IPS DF 6.9 (cell line): ENCODE results near the gene PRDM2.
"Not testable (repeated sequence)": the region's sequence is repeated elsewhere in the genome, so short reads cannot be mapped to it uniquely, and the experiment has no call there.

Experiments used
- DNase-seq: peaks from one replicate; pipeline ENCODE4 v3.0.0-alpha.2; 2013; ENCODE audit warnings: low read depth, low spot score
- H3K27ac ChIP-seq: one replicate; pipeline ENCODE4 v1.5.1; 2013; ENCODE audit warnings: low read length, control low read depth
- H3K27me3 ChIP-seq: 2 replicates; pipeline ENCODE4 v1.6.1; 2013; ENCODE audit warnings: mild to moderate bottlenecking, low read length; ENCODE audit not compliant: control insufficient read depth, insufficient read depth
- H3K36me3 ChIP-seq: 2 replicates; pipeline ENCODE4 v1.6.1; 2013; ENCODE audit warnings: low read length; ENCODE audit not compliant: control insufficient read depth, insufficient read depth
- H3K4me1 ChIP-seq: 2 replicates; pipeline ENCODE4 v1.6.1; 2013; ENCODE audit warnings: low read length; ENCODE audit not compliant: control insufficient read depth, insufficient read depth
- H3K4me3 ChIP-seq: 2 replicates; pipeline ENCODE4 v1.5.1; 2013; ENCODE audit warnings: mild to moderate bottlenecking, low read length
- H3K9me3 ChIP-seq: 2 replicates; pipeline ENCODE4 v1.6.1; 2013; ENCODE audit warnings: low read length, inconsistent platforms; ENCODE audit not compliant: control insufficient read depth, insufficient read depth
- WGBS: extraction: QIAGEN DNeasy Blood & Tissue Kit; methylation state at CpG from one replicate; pipeline ENCODE4 v1.1.7; 2013; ENCODE audit warnings: mixed read lengths, missing lambda C conversion rate; ENCODE audit not compliant: insufficient read length, insufficient coverage; 5-methylcytosine and 5-hydroxymethylcytosine counted together

The PRDM2 gene

DNA sequence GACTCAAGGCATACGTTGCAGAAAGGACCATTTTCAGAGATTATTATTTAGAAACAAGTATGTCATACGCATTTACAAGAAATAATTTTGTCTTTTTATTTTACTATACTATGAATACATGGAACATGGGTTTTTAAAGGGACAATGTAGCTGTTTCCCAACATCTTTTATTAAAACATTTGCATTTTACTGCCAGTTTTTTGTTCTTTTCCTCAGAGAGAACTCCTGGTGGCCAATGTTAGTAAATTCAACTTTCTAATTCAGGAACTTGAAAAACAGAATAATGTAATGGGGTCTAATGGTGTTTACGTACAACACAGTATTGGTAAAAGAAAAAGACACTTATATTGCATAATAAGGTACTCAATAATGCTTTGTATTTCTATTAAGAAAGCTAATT, 14.9 kb downstream of the PRDM2 start:
- Histone ChIP-seq H3K4me3 (no peak overlapping the region), H3K4me1 (no peaks in the 10 kb centered on the region), H3K27ac (no peak overlapping the region), H3K9me3 (no peaks in the 10 kb centered on the region), H3K27me3 (no peaks in the 10 kb centered on the region), H3K36me3 (no peaks in the 10 kb centered on the region)
- no peak for DNase-seq
- WGBS = no CpG with 5 or more reads among the region's 3 CpGs

- H3K4me3 ChIP-seq, DNase-seq, H3K27ac ChIP-seq, H3K4me1 ChIP-seq, H3K36me3 ChIP-seq, H3K9me3 ChIP-seq, H3K27me3 ChIP-seq: not testable (repeated sequence)
- WGBS = 100% methylated on average over 1 of the region's 9 CpGs
Measured at GRCh38 chr1:13715616-13716287, 15.8 kb downstream of the PRDM2 start.

DNA sequence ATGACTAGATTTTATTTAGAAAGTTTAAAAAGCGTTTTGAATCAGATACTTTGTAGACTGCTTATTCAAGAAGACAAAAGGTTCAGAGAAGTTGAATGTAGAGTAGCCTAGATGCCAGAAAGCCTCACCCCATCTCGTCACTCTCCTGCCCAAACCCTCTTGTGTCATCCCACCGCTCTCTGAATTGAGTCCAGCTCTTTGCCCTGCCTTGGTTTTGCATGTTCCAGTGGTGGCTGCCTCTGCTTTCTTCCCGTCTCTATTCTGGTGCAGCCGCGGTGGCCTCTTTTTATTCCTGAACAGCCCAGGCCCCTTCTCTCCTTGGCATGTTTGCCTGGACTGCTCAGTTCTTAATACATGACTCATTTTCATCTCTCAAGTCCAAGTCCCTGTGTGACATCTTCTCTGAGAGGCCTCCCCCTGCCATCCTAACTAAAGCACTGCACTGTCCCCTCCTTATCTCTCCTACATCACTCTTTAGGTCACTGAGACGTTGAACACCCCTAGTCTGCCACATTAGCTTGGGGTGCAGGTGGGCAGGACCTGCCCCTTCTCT, 22.9 kb downstream of the PRDM2 start:
- H3K27ac ChIP-seq = no peak overlapping the region
- no peaks in the 10 kb centered on the region for H3K36me3 ChIP-seq
- no peak overlapping the region for H3K4me3 ChIP-seq
- H3K27me3 ChIP-seq = peaks cover 27% of the 10 kb centered on the region
- WGBS = no CpG with 5 or more reads among the region's 7 CpGs
- DNase-seq = no peak
- no peaks in the 10 kb centered on the region for H3K9me3 ChIP-seq
- no peaks in the 10 kb centered on the region for H3K4me1 ChIP-seq

- H3K4me3 ChIP-seq = no peak overlapping the region
- H3K4me1 ChIP-seq = no peaks in the 10 kb centered on the region
- H3K27ac ChIP-seq = no peak overlapping the region
- no peaks in the 10 kb centered on the region for H3K36me3 ChIP-seq
- no peak for DNase-seq
- WGBS = no CpG with 5 or more reads among the region's 4 CpGs
- no peaks in the 10 kb centered on the region for H3K9me3 ChIP-seq
- peaks cover 27% of the 10 kb centered on the region for H3K27me3 ChIP-seq
Measured at GRCh38 chr1:13723810-13724209, 23.8 kb downstream of the PRDM2 start.

DNA sequence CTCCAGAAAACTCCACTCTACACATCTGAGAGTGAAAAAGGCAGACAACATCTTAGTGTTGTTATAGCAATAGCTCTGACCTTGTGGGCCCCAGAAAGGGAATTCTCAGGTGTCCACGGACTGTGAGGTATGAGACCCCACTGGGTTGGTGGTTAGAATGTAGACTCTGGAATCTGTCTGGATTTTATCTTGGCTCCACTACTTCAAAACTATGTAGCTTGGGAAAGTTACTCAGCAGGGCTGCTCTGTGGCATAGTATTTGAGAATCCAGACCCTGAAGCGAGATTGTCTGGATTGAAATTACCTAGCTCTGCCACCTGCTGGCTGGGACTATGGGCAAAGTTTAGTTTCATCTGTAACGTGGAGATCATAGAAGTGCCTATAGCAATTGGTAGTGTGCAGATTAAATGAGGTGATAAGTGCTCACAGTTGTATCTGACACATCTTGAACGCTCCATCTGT, 25.8 kb downstream of the PRDM2 start:
- no peak for DNase-seq
- no peak overlapping the region for H3K4me3 ChIP-seq
- H3K9me3 ChIP-seq = no peaks in the 10 kb centered on the region
- no peaks in the 10 kb centered on the region for H3K4me1 ChIP-seq
- H3K27me3 ChIP-seq = peaks cover 27% of the 10 kb centered on the region
- no CpG with 5 or more reads among the region's 4 CpGs for WGBS
- no peaks in the 10 kb centered on the region for H3K36me3 ChIP-seq
- no peak overlapping the region for H3K27ac ChIP-seq

DNA sequence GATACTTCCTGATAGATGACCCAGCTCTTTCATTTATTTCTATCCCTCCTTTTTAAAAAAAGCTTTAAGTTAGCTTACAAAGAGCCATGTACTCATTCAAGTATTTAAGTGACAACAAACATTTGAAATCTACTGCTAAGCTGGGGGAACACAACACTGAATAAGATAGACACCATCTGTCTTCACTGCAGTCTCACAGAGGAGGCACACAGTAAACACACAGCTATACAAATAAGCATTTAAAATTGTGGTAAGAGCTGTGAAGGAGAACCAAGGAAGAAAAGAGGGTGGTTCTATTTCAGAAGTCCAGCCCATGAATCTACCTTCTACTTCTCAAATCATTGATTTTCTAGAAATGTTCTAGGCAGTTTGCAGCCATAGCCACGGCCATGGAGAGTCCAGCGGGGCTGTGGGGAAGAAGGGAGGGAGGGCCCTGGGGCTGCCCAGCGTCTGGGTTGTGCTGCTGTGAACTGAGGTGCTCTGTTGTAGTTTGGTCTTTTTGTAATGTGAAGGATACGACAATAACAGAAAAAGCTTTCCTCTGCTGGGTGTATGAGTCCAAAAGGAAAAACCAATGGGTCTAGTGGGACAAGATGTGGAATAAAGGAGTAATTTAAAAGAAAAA, 28.2 kb downstream of the PRDM2 start:
- DNase-seq = no peak
- no peak overlapping the region for H3K4me3 ChIP-seq

GRCh38 chr1:13730291-13730690, 30.3 kb downstream of the PRDM2 start:
- no peaks in the 10 kb centered on the region for H3K4me1 ChIP-seq
- H3K4me3 ChIP-seq = no peak overlapping the region
- no peak overlapping the region for H3K27ac ChIP-seq
- no CpG with 5 or more reads among the region's 1 CpG for WGBS
- H3K36me3 ChIP-seq = no peaks in the 10 kb centered on the region
- no peak for DNase-seq
- H3K9me3 ChIP-seq = no peaks in the 10 kb centered on the region
- peaks cover 3% of the 10 kb centered on the region; the same call in 1 of the 2 replicates for H3K27me3 ChIP-seq

More for the DNA sequence above, 28.2 kb downstream of the PRDM2 start:
- no CpG with 5 or more reads among the region's 4 CpGs for WGBS
- peaks cover 11% of the 10 kb centered on the region; the same call in 1 of the 2 replicates for H3K27me3 ChIP-seq
- no peaks in the 10 kb centered on the region for H3K36me3 ChIP-seq
- H3K9me3 ChIP-seq = no peaks in the 10 kb centered on the region
- H3K4me1 ChIP-seq = no peaks in the 10 kb centered on the region
- no peak overlapping the region for H3K27ac ChIP-seq

DNA sequence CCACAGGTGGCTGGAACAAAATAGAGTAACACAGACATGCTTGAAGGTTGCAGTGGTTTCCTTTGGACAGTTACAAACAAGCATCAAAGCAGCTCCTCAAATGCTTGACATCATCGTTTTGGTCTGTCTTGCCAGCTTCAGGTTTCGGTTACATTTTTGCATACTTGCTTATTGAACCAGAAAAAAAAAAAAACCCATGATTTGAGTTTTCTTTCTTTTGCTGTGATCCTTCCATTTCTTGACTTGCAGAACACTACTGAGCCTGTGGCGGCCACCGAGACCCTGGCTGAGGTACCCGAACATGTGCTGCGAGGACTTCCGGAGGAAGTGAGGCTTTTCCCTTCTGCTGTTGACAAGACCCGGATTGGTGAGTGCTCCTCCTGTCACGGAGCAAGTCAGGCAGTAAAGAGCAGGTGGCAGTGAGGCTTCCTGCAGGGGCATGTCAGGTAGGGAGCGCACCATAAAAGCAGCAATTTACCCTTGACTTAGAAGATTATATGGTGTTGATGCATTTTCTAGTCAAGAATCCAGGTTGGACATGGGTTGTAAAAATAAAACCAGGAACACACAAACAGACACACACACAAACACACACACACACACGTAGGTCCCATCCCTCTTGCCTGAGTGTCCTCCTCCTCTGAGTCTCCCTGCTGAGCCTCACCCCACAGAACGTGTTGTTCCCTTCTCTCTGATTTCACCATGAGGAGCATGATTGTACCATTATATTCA, 30.9 kb downstream of the PRDM2 start:
- H3K27ac ChIP-seq = no peak overlapping the region
- no peak overlapping the region for H3K4me3 ChIP-seq
- no peaks in the 10 kb centered on the region for H3K36me3 ChIP-seq
- no CpG with 5 or more reads among the region's 12 CpGs for WGBS
- no peak for DNase-seq
- no peaks in the 10 kb centered on the region for H3K4me1 ChIP-seq
- no peaks in the 10 kb centered on the region for H3K9me3 ChIP-seq
- no peaks in the 10 kb centered on the region; the same call in 1 of the 2 replicates for H3K27me3 ChIP-seq

DNA sequence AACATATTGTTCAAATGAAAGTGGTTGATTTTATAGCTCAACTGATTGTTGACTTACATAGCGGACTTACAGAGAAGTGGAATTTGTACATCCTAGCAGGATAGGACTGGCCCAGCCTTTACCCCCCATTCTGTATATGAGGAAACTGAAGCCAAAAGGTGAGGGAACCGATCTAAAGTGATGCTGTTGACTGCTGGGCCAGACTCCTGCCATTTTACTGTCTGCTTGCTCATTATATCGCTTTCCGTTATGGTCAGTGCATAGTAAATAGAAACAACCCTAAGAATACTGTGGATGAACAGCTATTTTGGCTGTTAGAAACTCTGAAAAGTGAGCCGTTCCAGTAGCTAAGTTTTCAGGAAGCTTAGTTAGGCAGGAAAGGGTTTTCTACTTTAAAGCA, 31.9 kb downstream of the PRDM2 start:
- no peak for DNase-seq
- no peaks in the 10 kb centered on the region for H3K9me3 ChIP-seq
- WGBS = no CpG with 5 or more reads among the region's 5 CpGs
- no peaks in the 10 kb centered on the region for H3K4me1 ChIP-seq
- no peak overlapping the region for H3K4me3 ChIP-seq
- no peak overlapping the region for H3K27ac ChIP-seq
- no peaks in the 10 kb centered on the region for H3K36me3 ChIP-seq
- no peaks in the 10 kb centered on the region for H3K27me3 ChIP-seq

DNA sequence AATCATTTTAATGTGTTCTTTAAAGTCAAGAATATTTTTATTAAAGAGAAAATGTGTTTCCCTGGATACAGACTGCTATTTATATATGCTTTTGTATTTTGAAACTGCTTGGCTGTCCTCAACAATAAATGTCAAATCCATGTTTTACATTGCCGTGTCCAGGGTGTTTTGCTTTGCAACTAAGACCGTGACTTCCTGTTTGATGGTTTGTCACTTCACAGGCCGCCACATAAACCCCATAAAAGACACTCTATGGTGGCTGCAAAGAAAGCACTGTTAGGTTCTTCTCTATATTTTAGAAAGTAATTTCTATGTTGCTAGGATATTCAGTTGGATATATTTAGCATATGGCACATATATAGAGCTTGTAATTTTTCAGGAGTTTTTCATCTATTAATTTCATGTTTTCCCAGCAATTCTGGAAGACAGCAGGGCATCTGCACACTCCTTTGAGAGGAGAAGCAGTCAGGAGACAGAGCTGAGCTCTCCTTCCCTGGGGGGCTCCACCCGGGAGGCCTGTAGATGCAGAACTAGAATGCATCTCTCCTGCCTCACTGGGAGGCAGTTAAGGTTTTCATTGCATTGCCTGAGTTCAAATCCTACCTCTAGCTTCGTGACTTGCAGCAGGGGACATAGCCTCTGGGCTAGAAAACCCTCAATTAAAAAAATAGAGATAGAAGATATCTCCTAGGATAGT, 33.1 kb downstream of the PRDM2 start:
- no peak overlapping the region for H3K27ac ChIP-seq
- no peaks in the 10 kb centered on the region for H3K4me1 ChIP-seq
- H3K36me3 ChIP-seq = no peaks in the 10 kb centered on the region
- H3K9me3 ChIP-seq = no peaks in the 10 kb centered on the region
- WGBS = no CpG with 5 or more reads among the region's 5 CpGs
- no peaks in the 10 kb centered on the region for H3K27me3 ChIP-seq
- DNase-seq = no peak
- no peak overlapping the region for H3K4me3 ChIP-seq
